K562 (cell line): ENCODE data around the gene CCDC87. TPM values are rescaled to one million over a fixed set of nuclear protein-coding genes. Genes with fewer than 3 reads are reported as not detected.

Source experiments
- ARID1B ChIP-seq: fragments of 450-650 bp; IDR thresholded peaks from 2 replicates; pipeline ENCODE4 v1.6.1; 2016; ENCODE audit warnings: antibody characterized with exemption, mild to moderate bottlenecking, inconsistent platforms
- CREB5 ChIP-seq: fragments of 250-450 bp; sonication (Bioruptor Pico); IDR thresholded peaks from 2 replicates; pipeline ENCODE4 v1.5.0; 2020; ENCODE audit warnings: mild to moderate bottlenecking
- ETS1 ChIP-seq: conservative IDR thresholded peaks from 2 replicates; pipeline ENCODE4 v1.6.1; 2011; ENCODE audit warnings: low read depth, mild to moderate bottlenecking, low read length; ENCODE audit not compliant: control insufficient read depth
- GABPA ChIP-seq: fragments of 200-800 bp; sonication (Bioruptor generic); conservative IDR thresholded peaks from 2 replicates; pipeline ENCODE4 v1.6.1; 2016; ENCODE audit warnings: low read depth, missing genetic modification characterization, missing compliant biosample characterization
- HMGXB4 ChIP-seq: sonication (generic); formaldehyde crosslinking; IDR thresholded peaks from 2 replicates; pipeline ENCODE4 v1.8.1; 2023; ENCODE audit warnings: mild to moderate bottlenecking, missing genetic modification reagents
- KDM2B ChIP-seq: fragments of 250-450 bp; sonication (Bioruptor Pico); IDR thresholded peaks from 2 replicates; pipeline ENCODE4 v1.8.0; 2021; ENCODE audit warnings: mild to moderate bottlenecking, moderate library complexity
- NCOA6 ChIP-seq: fragments of 450-650 bp; IDR thresholded peaks from 2 replicates; pipeline ENCODE4 v1.6.1; 2017; ENCODE audit warnings: mild to moderate bottlenecking
- REST ChIP-seq, 2 experiments: fragments of 450-650 bp; formaldehyde crosslinking in 1 of 2; IDR thresholded peaks; 2 replicates each; pipeline versions ENCODE4 v1.4.0 to v1.6.1; 2014 to 2020; ENCODE audit warnings: mild to moderate bottlenecking in 2 of 2, borderline replicate concordance in 1 of 2, low read depth in 1 of 2
- SMAD3 ChIP-seq: fragments of 450-650 bp; formaldehyde crosslinking; conservative IDR thresholded peaks from 2 replicates; pipeline ENCODE4 v1.4.0; 2020; ENCODE audit warnings: mild to moderate bottlenecking
- TRIM28 ChIP-seq: fragments of 450-650 bp; IDR thresholded peaks from 2 replicates; pipeline ENCODE4 v1.6.1; 2017
- ZBED1 ChIP-seq: IDR thresholded peaks from 2 replicates; pipeline ENCODE4 v1.6.1; 2014
- ZNF140 ChIP-seq: fragments of 250-450 bp; sonication (Bioruptor Pico); IDR thresholded peaks from 2 replicates; pipeline ENCODE4 v1.8.0; 2021; ENCODE audit warnings: moderate library complexity, mild to moderate bottlenecking, inconsistent platforms
- ZNF740 ChIP-seq, 3 experiments: fragments of 200-800 bp in 1 of 3; sonication (Bioruptor generic) in 1 of 3; sonication (generic) in 1 of 3; formaldehyde crosslinking in 1 of 3; IDR thresholded peaks; 2 replicates each; pipeline versions ENCODE4 v1.6.1 to v1.8.0; 2016 to 2022; ENCODE audit warnings: mild to moderate bottlenecking in 2 of 3, missing compliant biosample characterization in 2 of 3, missing genetic modification characterization in 2 of 3, missing genetic modification reagents in 1 of 3
- polyA plus RNA-seq, 8 experiments: library from polyadenylated mRNA; depleted of rRNA in 4 of 8; stranded (reverse) in 5 of 8; unstranded in 3 of 8; fragments of >200 nt; fragmentation: Nextera tagmentation in 2 of 8; fragmentation: Illumina TruSeq in 1 of 8; extraction: Ambion mirVana in 2 of 8; extraction: Trizol in 1 of 8; gene quantifications; 2 replicates each; pipeline versions ENCODE4 v1.2.1 to v1.2.3, GENCODE V29; 2011 to 2014; ENCODE audit warnings: inconsistent platforms in 1 of 8, missing spikeins in 1 of 8
- total RNA-seq, 7 experiments: library from RNA; depleted of rRNA in 6 of 7; stranded (reverse); fragments of >200 nt in 6 of 7; fragmentation: Illumina TruSeq in 2 of 7; extraction: Trizol in 2 of 7; gene quantifications; 2 replicates each; pipeline versions ENCODE4 v1.2.1 to v1.2.3, GENCODE V29; 2011 to 2021; ENCODE audit warnings: low replicate concordance in 1 of 7

Gene CCDC87
- total and polyA plus RNA-seq, 9 of the 15 experiments (the other 6 are each of a cell fraction or from before 2014, with no cell fraction given), result 0.03 to 0.44 (median 0.15) TPM; not detected in 1

GRCh38 chr11:66545701-66546367, 47.0 kb downstream of the CCDC87 start, which contains the start of gene ZDHHC24 (continued):
- TF ChIP-seq ZNF740 (CRISPR knock-in tag; IDR thresholded peaks at IDR 0.05) (peak; percentile 86), ZNF740 (tag; IDR thresholded peaks at IDR 0.05) (no peak), REST (IDR thresholded peaks at IDR 0.05; ENCODE audit: borderline replicate concordance) (no peak), REST (CRISPR knock-in tag; IDR thresholded peaks at IDR 0.05; ENCODE audit: low read depth) (no peak; the same call in 1 of the 2 replicates), ARID1B (no peak), TRIM28 (no peak), NCOA6 (peak; percentile 70; the same call in 1 of the 2 replicates), CREB5 (CRISPR knock-in tag) (no peak), ZBED1 (no peak), ZNF140 (CRISPR knock-in tag) (no peak), HMGXB4 (no peak), SMAD3 (CRISPR knock-in tag) (no peak), ETS1 (peak; percentile 82), KDM2B (CRISPR knock-in tag) (no peak), GABPA (tag) (peak; percentile 79)
